H1 (cell line): ENCODE results near the gene NRROS. TPM values are rescaled to one million over a fixed set of nuclear protein-coding genes. Genes with fewer than 3 reads are reported as not detected.

Experiments
- CTCF ChIA-PET: fragments of 300-600 bp; sonication (Branson Sonifier 250); formaldehyde crosslinking; loops from one replicate; lab custom pipeline; 2021; ENCODE audit not compliant: partially characterized antibody; lab: Charles Lee
- POLR2A ChIA-PET: fragments of 300-600 bp; sonication (Branson Sonifier 250); formaldehyde crosslinking; loops from one replicate; lab custom pipeline; 2021; ENCODE audit warnings: inconsistent platforms; ENCODE audit not compliant: partially characterized antibody; lab: Charles Lee
- DNase-seq, 2 experiments: peaks; one replicate each; pipeline versions ENCODE4 v3.0.0 to v3.0.0-alpha.2; 2010 to 2022; ENCODE audit warnings: low spot score in 2 of 2, low read depth in 1 of 2, mixed read lengths in 1 of 2
- FAIRE-seq: peaks from 2 replicates; lab custom pipeline; 2011; peaks lifted over from hg19 to GRCh38; lab: Jason Lieb, UNC
- H2AFZ ChIP-seq: 2 replicates; pipeline ENCODE4 v1.8.1; 2012; ENCODE audit warnings: low read length, inconsistent platforms
- H2AK5ac ChIP-seq: 2 replicates; pipeline ENCODE4 v1.6.1; 2013; ENCODE audit warnings: low read depth, low read length
- H2BK120ac ChIP-seq: replicated peaks from 2 replicates; pipeline ENCODE3; 2013; ENCODE audit warnings: low read depth, low read length, inconsistent platforms
- H2BK12ac ChIP-seq: 2 replicates; pipeline ENCODE4 v1.6.1; 2013; ENCODE audit warnings: low read depth, low read length
- H2BK15ac ChIP-seq: 2 replicates; pipeline ENCODE4 v1.6.1; 2013; ENCODE audit warnings: low read length
- H2BK20ac ChIP-seq: 2 replicates; pipeline ENCODE4 v1.6.1; 2013; ENCODE audit warnings: low read length
- H2BK5ac ChIP-seq: 2 replicates; pipeline ENCODE4 v1.6.1; 2013; ENCODE audit warnings: low read depth, low read length
- H3K14ac ChIP-seq: 2 replicates; pipeline ENCODE4 v1.6.1; 2013; ENCODE audit warnings: inconsistent platforms; ENCODE audit not compliant: insufficient read length
- H3K18ac ChIP-seq: 2 replicates; pipeline ENCODE4 v1.6.1; 2013; ENCODE audit warnings: low read length; ENCODE audit errors: extremely low read depth
- H3K23ac ChIP-seq: 2 replicates; pipeline ENCODE4 v1.6.1; 2013; ENCODE audit warnings: inconsistent platforms; ENCODE audit not compliant: insufficient read length
- H3K23me2 ChIP-seq: 2 replicates; pipeline ENCODE4 v1.6.1; 2013; ENCODE audit warnings: low read depth, low read length
- H3K27ac ChIP-seq: 2 replicates; pipeline ENCODE4 v1.6.1; 2011; ENCODE audit warnings: low read depth, low read length, inconsistent platforms
- H3K27me3 ChIP-seq, 4 experiments: replicated peaks in 1 of 4; 1 replicate in 1 of 4; 2 replicates in 3 of 4; pipeline versions ENCODE4 v1.6.1 to v1.8.1; 2011 to 2013; ENCODE audit warnings: low read length in 3 of 4, mild to moderate bottlenecking in 3 of 4, inconsistent platforms in 2 of 4, mixed read lengths in 2 of 4, moderate library complexity in 1 of 4; ENCODE audit not compliant: control insufficient read depth in 3 of 4, insufficient read depth in 3 of 4; ENCODE audit errors: extremely low read depth in 1 of 4
- H3K36me3 ChIP-seq, 4 experiments: 2 replicates each; pipeline versions ENCODE4 v1.6.1 to v1.8.1; 2011 to 2013; ENCODE audit warnings: mild to moderate bottlenecking in 4 of 4, low read length in 3 of 4, moderate library complexity in 2 of 4, control low read depth in 1 of 4, inconsistent platforms in 1 of 4; ENCODE audit not compliant: insufficient read depth in 4 of 4, control insufficient read depth in 2 of 4
- H3K4ac ChIP-seq: replicated peaks from 2 replicates; pipeline ENCODE3; 2013; ENCODE audit warnings: low read length, low read depth, mixed read lengths, inconsistent platforms; ENCODE audit not compliant: insufficient read length
- H3K4me1 ChIP-seq, 4 experiments: replicated peaks in 1 of 4; 1 replicate in 1 of 4; 2 replicates in 3 of 4; pipeline versions ENCODE4 v1.6.1 to v1.8.1; 2011 to 2013; ENCODE audit warnings: low read length in 3 of 4, inconsistent platforms in 2 of 4, mixed read lengths in 1 of 4; ENCODE audit not compliant: insufficient read depth in 4 of 4, control insufficient read depth in 3 of 4
- H3K4me2 ChIP-seq, 2 experiments: 2 replicates each; pipeline versions ENCODE4 v1.6.1 to v1.8.1; 2011 to 2013; ENCODE audit warnings: low read depth in 2 of 2, low read length in 2 of 2, control low read depth in 1 of 2, inconsistent platforms in 1 of 2, mild to moderate bottlenecking in 1 of 2; ENCODE audit not compliant: insufficient read depth in 1 of 2
- H3K4me3 ChIP-seq, 4 experiments: fragments of 200-600, 300-600 bp in 1 of 4; sonication (generic), shearing (Covaris generic), sonication (Bioruptor Twin) in 1 of 4; 2 replicates each; pipeline versions ENCODE4 v1.5.1 to v1.8.1; 2011 to 2016; ENCODE audit warnings: low read length in 4 of 4, low read depth in 3 of 4, control low read depth in 2 of 4, inconsistent platforms in 2 of 4, mild to moderate bottlenecking in 2 of 4, mixed read lengths in 1 of 4, moderate library complexity in 1 of 4; ENCODE audit not compliant: insufficient read depth in 2 of 4; ENCODE audit errors: extremely low read depth in 1 of 4
- H3K56ac ChIP-seq: replicated peaks from 2 replicates; pipeline ENCODE3; 2013; ENCODE audit warnings: low read depth, mild to moderate bottlenecking, mixed read lengths, low read length, inconsistent platforms; ENCODE audit not compliant: insufficient read length
- H3K79me1 ChIP-seq: 2 replicates; pipeline ENCODE4 v1.6.1; 2013; ENCODE audit warnings: low read depth, low read length, control low read depth
- H3K79me2 ChIP-seq, 2 experiments: 2 replicates each; pipeline versions ENCODE4 v1.6.1 to v1.8.1; 2012 to 2013; ENCODE audit warnings: low read length in 2 of 2, mild to moderate bottlenecking in 2 of 2, inconsistent platforms in 1 of 2; ENCODE audit not compliant: insufficient read depth in 2 of 2, control insufficient read depth in 1 of 2
- H3K9ac ChIP-seq, 4 experiments: replicated peaks in 1 of 4; 1 replicate in 1 of 4; 2 replicates in 3 of 4; pipeline versions ENCODE4 v1.6.1 to v1.8.1; 2011 to 2013; ENCODE audit warnings: low read depth in 3 of 4, low read length in 3 of 4, control low read depth in 2 of 4, mild to moderate bottlenecking in 2 of 4, moderate library complexity in 2 of 4, inconsistent platforms in 1 of 4; ENCODE audit errors: extremely low read depth in 1 of 4
- H3K9me3 ChIP-seq, 2 experiments: 2 replicates each; pipeline versions ENCODE4 v1.6.1 to v1.8.1; 2012 to 2013; ENCODE audit warnings: mild to moderate bottlenecking in 2 of 2, moderate library complexity in 2 of 2, control low read depth in 1 of 2, inconsistent platforms in 1 of 2, low read depth in 1 of 2, low read length in 1 of 2, mixed read lengths in 1 of 2; ENCODE audit not compliant: insufficient read depth in 2 of 2
- H4K20me1 ChIP-seq, 2 experiments: replicated peaks in 1 of 2; 2 replicates each; pipeline versions ENCODE3 to v1.8.1; 2011 to 2013; ENCODE audit warnings: inconsistent platforms in 2 of 2, low read length in 2 of 2, mild to moderate bottlenecking in 1 of 2; ENCODE audit not compliant: insufficient read depth in 2 of 2, control insufficient read depth in 1 of 2
- H4K5ac ChIP-seq: 2 replicates; pipeline ENCODE4 v1.6.1; 2013; ENCODE audit warnings: low read length, low read depth, mixed read lengths, inconsistent platforms; ENCODE audit not compliant: insufficient read length
- H4K8ac ChIP-seq: 2 replicates; pipeline ENCODE4 v1.8.0; 2013; ENCODE audit warnings: mild to moderate bottlenecking, moderate library complexity, low read length, inconsistent platforms; ENCODE audit not compliant: insufficient read depth; ENCODE audit errors: extremely low read depth
- H4K91ac ChIP-seq: replicated peaks from 2 replicates; pipeline ENCODE3; 2013; ENCODE audit warnings: low read length, mixed read lengths, inconsistent platforms; ENCODE audit not compliant: insufficient read length
- CREB1 ChIP-seq: IDR thresholded peaks from 2 replicates; pipeline ENCODE4 v1.6.1; 2012; ENCODE audit warnings: inconsistent platforms
- FOSL1 ChIP-seq: IDR thresholded peaks from 2 replicates; pipeline ENCODE4 v1.6.1; 2011; ENCODE audit warnings: mild to moderate bottlenecking, low read depth, low read length, moderate library complexity; ENCODE audit not compliant: insufficient read depth
- KDM4A ChIP-seq: IDR thresholded peaks from one replicate; pipeline ENCODE4 v1.7.1; 2012; ENCODE audit warnings: low read depth, mild to moderate bottlenecking, moderate library complexity, low read length, inconsistent platforms; ENCODE audit not compliant: severe bottlenecking
- PHF8 ChIP-seq: fragments of 200-600 bp; sonication (generic); conservative IDR thresholded peaks from 2 replicates; pipeline ENCODE4 v1.7.1; 2012; ENCODE audit warnings: low read depth, mild to moderate bottlenecking, inconsistent platforms, low read length, moderate library complexity
- POLR2A ChIP-seq, 2 experiments: IDR thresholded peaks; 1 replicate in 1 of 2; 2 replicates in 1 of 2; pipeline ENCODE4 v1.6.1; 2011; ENCODE audit warnings: low read depth in 2 of 2, low read length in 2 of 2, mild to moderate bottlenecking in 2 of 2; ENCODE audit errors: control extremely low read depth in 1 of 2
- RFX5 ChIP-seq: IDR thresholded peaks from 2 replicates; pipeline ENCODE4 v1.6.1; 2011; ENCODE audit warnings: low read depth, low read length, improper control_type of control experiment, borderline replicate concordance
- SIN3A ChIP-seq, 2 experiments: IDR thresholded peaks in 1 of 2; conservative IDR thresholded peaks in 1 of 2; 2 replicates each; pipeline ENCODE4 v1.6.1; 2011 to 2012; ENCODE audit warnings: low read length in 2 of 2, improper control_type of control experiment in 1 of 2, low read depth in 1 of 2, mild to moderate bottlenecking in 1 of 2
- SP2 ChIP-seq: IDR thresholded peaks from 2 replicates; pipeline ENCODE4 v1.6.1; 2012; ENCODE audit warnings: mild to moderate bottlenecking, low read length, inconsistent platforms
- WGBS, 2 experiments: shearing (Covaris generic) in 1 of 2; methylation state at CpG; one replicate each; pipeline versions ENCODE4 v1.1.6 to v1.1.7; 2013 to 2015; ENCODE audit warnings: low lambda C conversion rate in 2 of 2, mixed read lengths in 2 of 2, inconsistent platforms in 1 of 2, low coverage in 1 of 2, missing lambda C conversion rate in 1 of 2; ENCODE audit not compliant: insufficient replicate concordance in 2 of 2, insufficient coverage in 1 of 2, insufficient read length in 1 of 2; ENCODE audit errors: extremely low coverage in 1 of 2, missing lambda C conversion rate in 1 of 2; 5-methylcytosine and 5-hydroxymethylcytosine counted together
- polyA plus RNA-seq, 7 experiments: library from polyadenylated mRNA; depleted of rRNA in 3 of 7; stranded (reverse) in 5 of 7; unstranded in 2 of 7; fragments of >200 nt in 5 of 7; fragments of 200-250 nt in 2 of 7; gene quantifications; 1 replicate in 5 of 7; 2 replicates in 1 of 7; 4 replicates in 1 of 7; pipeline versions ENCODE4 v1.2.1 to v1.2.3, GENCODE V29; 2011 to 2013; ENCODE audit warnings: missing spikeins in 2 of 7, mixed read lengths in 2 of 7
- total RNA-seq: library from RNA; stranded (reverse); fragmentation: NEBNext Ultra II Directional; extraction: Animal tissue kit (Norgen Biotek cat#: 25700); gene quantifications from 2 replicates; pipeline ENCODE4 v1.2.1, GENCODE V29; 2021

NRROS gene
- total and polyA plus RNA-seq, 2 of the 8 experiments (the other 6 are each of a cell fraction or from before 2014, with no cell fraction given) = 5.3 to 7.3 TPM

- TF ChIP-seq RFX5 = no peak
- no peak for TF ChIP-seq KDM4A
- TF ChIP-seq CREB1 = no peak
- no peak for TF ChIP-seq SP2
- no peak for TF ChIP-seq POLR2A (IDR thresholded peaks at IDR 0.05; ENCODE audit: control extremely low read depth in 1 of 2, low read depth in 2 of 2, low read length in 2 of 2)
- no peak for TF ChIP-seq PHF8
- TF ChIP-seq FOSL1 = no peak
- TF ChIP-seq SIN3A (conservative IDR thresholded peaks at IDR 0.05 in 1 of 2, IDR thresholded peaks at IDR 0.05 in 1 of 2; ENCODE audit: low read depth in 1 of 2, low read length in 2 of 2) = no peak
- H2BK120ac ChIP-seq = peak overlapping the region; percentile 13
Measured at GRCh38 chr3:196645897-196646665, 6.6 kb downstream of the NRROS start.

More at GRCh38 chr3:196645897-196646665, 6.6 kb downstream of the NRROS start:
- H3K79me2 ChIP-seq = peaks cover 0 to 2% of the 10 kb centered on the region in 2 experiments; a peak in 1 of 4 replicates
- peak overlapping the region; percentile 95 for H2BK12ac ChIP-seq
- H4K20me1 ChIP-seq = no peaks in the 10 kb centered on the region
- H2BK20ac ChIP-seq = peak overlapping the region; percentile 91
- peak overlapping the region; percentile 67; the same call in 1 of the 2 replicates for H3K18ac ChIP-seq
- H2AFZ ChIP-seq = no peak overlapping the region
- no peak overlapping the region for H3K27ac ChIP-seq
- H3K14ac ChIP-seq = no peak overlapping the region
- no peaks in the 10 kb centered on the region; a peak in 1 of 8 replicates for H3K36me3 ChIP-seq
- no peaks in the 10 kb centered on the region for H3K9me3 ChIP-seq
- no peak overlapping the region for H4K5ac ChIP-seq
- FAIRE-seq (no peak), DNase-seq (no peak)
- no peak overlapping the region for H3K4me3 ChIP-seq
- POLR2A ChIA-PET = interaction anchor here (1.1 to 3.0 kb wide), 4 partner anchors 13 to 34 kb away, joined by 3 to 28 read pairs (median 4); no protein-coding TSS in a partner anchor
- no peak overlapping the region; the same call in 1 of the 2 replicates for H4K8ac ChIP-seq
- H3K9ac ChIP-seq = no peak overlapping the region
- 86% methylated on average over 21 of the region's 21 CpGs; no CpG with 5 or more reads in 1 of the 2 experiments for WGBS, 2 experiments
- H3K23ac ChIP-seq = no peak overlapping the region
- peak overlapping the region; percentile 79 for H2AK5ac ChIP-seq
- H3K4me1 ChIP-seq = peaks cover 8 to 15% (median 11%) of the 10 kb centered on the region in 4 experiments
- H2BK5ac ChIP-seq = peak overlapping the region; percentile 67
- H3K23me2 ChIP-seq = no peaks in the 10 kb centered on the region
- CTCF ChIA-PET = interaction anchor here (0.8 kb wide), 1 partner anchor 123 kb away, joined by 6 read pairs; no protein-coding TSS in a partner anchor
- no peaks in the 10 kb centered on the region; the same call in 1 of the 2 replicates for H3K79me1 ChIP-seq
- H3K4ac ChIP-seq = no peak overlapping the region
- peak overlapping the region; percentile 59 for H4K91ac ChIP-seq
- no peak overlapping the region for H3K4me2 ChIP-seq
- no peaks in the 10 kb centered on the region for H3K27me3 ChIP-seq
- H3K56ac ChIP-seq = no peak overlapping the region
- H2BK15ac ChIP-seq = peak overlapping the region; percentile 82
